ENCODE data around the gene NMRAL1. TPM values are rescaled to one million over a fixed set of nuclear protein-coding genes. Genes with fewer than 3 reads are reported as not detected.

NMRAL1 gene
- total RNA-seq, 1 experiment from 2014 or later = 71.1 TPM

DNA sequence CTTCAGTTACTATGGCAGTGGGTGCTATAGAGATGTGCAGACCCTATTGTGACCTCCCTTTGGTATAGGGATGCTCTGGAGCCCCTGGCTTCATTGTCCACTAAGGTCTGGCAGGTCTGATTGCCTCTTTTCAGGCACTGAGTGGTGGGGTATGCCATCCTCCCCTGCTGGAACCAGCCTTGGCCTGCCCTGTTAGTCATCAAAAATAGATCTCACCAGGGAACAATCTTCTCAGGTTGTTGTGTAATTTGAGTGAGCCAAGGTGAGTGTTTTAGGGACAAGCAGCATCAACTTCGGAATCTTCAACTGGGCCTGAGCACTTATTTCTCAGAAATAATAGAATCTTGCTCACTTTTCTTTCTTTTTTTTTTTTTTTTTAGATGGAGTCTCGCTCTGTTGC is 21.3 kb upstream of the NMRAL1 start:
- Histone ChIP-seq H3K27me3 (replicated peaks; ENCODE audit: control insufficient read depth, insufficient read depth, low read length) (no peaks in the 10 kb centered on the region), H3K4me1 (peaks cover 12% of the 10 kb centered on the region), H3K36me3 (ENCODE audit: control insufficient read depth, insufficient read depth, low read length) (no peaks in the 10 kb centered on the region), H3K9me3 (no peaks in the 10 kb centered on the region), H3K4me3 (ENCODE audit: low read depth, low read length) (no peak overlapping the region)
- POLR2A ChIA-PET = no interaction called here
- Mint-ChIP-seq H3K27ac (ENCODE audit: unreplicated experiment) (no peak overlapping the region), H3K9me3 (ENCODE audit: unreplicated experiment) (no peaks in the 10 kb centered on the region), H3K27me3 (ENCODE audit: insufficient read depth, unreplicated experiment) (no peaks in the 10 kb centered on the region), H3K4me3 (ENCODE audit: unreplicated experiment) (no peak overlapping the region), H3K36me3 (ENCODE audit: insufficient read depth, unreplicated experiment) (peaks cover 6% of the 10 kb centered on the region), H3K4me1 (ENCODE audit: low read depth, unreplicated experiment) (peaks cover 18% of the 10 kb centered on the region)
- intact Hi-C loops (cut with micrococcal nuclease; ENCODE audit: unreplicated experiment) = no loop called here
- TF ChIP-seq, protein P1, sequence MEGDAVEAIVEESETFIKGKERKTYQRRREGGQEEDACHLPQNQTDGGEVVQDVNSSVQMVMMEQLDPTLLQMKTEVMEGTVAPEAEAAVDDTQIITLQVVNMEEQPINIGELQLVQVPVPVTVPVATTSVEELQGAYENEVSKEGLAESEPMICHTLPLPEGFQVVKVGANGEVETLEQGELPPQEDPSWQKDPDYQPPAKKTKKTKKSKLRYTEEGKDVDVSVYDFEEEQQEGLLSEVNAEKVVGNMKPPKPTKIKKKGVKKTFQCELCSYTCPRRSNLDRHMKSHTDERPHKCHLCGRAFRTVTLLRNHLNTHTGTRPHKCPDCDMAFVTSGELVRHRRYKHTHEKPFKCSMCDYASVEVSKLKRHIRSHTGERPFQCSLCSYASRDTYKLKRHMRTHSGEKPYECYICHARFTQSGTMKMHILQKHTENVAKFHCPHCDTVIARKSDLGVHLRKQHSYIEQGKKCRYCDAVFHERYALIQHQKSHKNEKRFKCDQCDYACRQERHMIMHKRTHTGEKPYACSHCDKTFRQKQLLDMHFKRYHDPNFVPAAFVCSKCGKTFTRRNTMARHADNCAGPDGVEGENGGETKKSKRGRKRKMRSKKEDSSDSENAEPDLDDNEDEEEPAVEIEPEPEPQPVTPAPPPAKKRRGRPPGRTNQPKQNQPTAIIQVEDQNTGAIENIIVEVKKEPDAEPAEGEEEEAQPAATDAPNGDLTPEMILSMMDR (IDR thresholded peaks at IDR 0.05; ENCODE audit: insufficient read depth in 1 of 2, low read depth in 1 of 2, low read length in 1 of 2, severe bottlenecking in 1 of 2, unreplicated experiment in 1 of 2) = no peak
- no TSS peak for BruUV-seq (replicated peaks)
- CTCF ChIA-PET = no interaction called here
- no peak for DNase-seq

DNA sequence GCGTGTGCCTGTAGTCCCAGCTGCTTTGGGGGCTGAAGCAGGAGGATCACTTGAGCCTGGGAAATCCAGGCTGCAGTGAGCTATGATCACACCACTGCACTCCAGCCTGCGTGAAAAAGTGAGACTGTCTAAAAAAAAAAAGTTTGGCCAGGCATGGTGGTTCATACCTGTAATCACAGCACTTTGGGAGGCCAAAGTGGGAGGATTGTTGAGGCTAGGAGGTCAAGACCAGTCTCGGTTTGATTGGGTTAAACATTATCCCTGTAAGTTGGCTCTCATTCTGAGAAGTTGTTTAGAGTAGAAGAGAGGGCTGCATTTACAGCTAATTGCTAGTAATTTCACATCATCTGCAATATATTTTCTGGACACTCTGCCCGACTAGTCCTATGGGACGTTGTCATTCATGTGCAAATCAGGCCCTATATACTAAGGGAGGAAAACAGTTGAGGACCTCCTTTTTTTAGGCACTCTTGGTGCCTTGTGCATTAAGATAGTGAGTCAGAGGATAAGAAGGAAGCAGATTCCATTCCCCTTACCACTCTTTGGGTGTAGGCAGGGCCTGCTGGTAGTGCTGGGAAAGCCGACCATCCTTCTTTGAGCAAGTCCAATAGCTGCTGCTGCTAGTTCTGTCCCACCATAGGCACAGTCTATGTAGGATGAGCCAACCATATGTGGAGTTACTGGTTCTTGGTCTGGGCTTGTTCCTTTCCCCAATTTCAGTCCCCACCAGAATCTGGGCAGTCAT is 20.5 kb upstream of the NMRAL1 start:
- Histone ChIP-seq H3K4me3 (ENCODE audit: low read depth, low read length) (no peak overlapping the region), H3K36me3 (ENCODE audit: control insufficient read depth, insufficient read depth, low read length) (no peaks in the 10 kb centered on the region), H3K27me3 (replicated peaks; ENCODE audit: control insufficient read depth, insufficient read depth, low read length) (no peaks in the 10 kb centered on the region), H3K4me1 (peaks cover 3% of the 10 kb centered on the region), H3K9me3 (no peaks in the 10 kb centered on the region)
- ChIA-PET POLR2A (interaction anchor here (0.6 kb wide), 1 partner anchor 1394 kb away, joined by 3 read pairs; no protein-coding TSS in a partner anchor), CTCF (no interaction called here)
- Mint-ChIP-seq H3K27ac (ENCODE audit: unreplicated experiment) (no peak overlapping the region), H3K4me3 (ENCODE audit: unreplicated experiment) (no peak overlapping the region), H3K36me3 (ENCODE audit: insufficient read depth, unreplicated experiment) (peaks cover 6% of the 10 kb centered on the region), H3K27me3 (ENCODE audit: insufficient read depth, unreplicated experiment) (no peaks in the 10 kb centered on the region), H3K9me3 (ENCODE audit: unreplicated experiment) (no peaks in the 10 kb centered on the region), H3K4me1 (ENCODE audit: low read depth, unreplicated experiment) (peaks cover 10% of the 10 kb centered on the region)
- intact Hi-C loops (cut with micrococcal nuclease; ENCODE audit: unreplicated experiment) = no loop called here
- BruUV-seq (replicated peaks) = no TSS peak
- TF ChIP-seq, protein P1 (IDR thresholded peaks at IDR 0.05; ENCODE audit: insufficient read depth in 1 of 2, low read depth in 1 of 2, low read length in 1 of 2, severe bottlenecking in 1 of 2, unreplicated experiment in 1 of 2) = no peak
- DNase-seq = no peak

DNA sequence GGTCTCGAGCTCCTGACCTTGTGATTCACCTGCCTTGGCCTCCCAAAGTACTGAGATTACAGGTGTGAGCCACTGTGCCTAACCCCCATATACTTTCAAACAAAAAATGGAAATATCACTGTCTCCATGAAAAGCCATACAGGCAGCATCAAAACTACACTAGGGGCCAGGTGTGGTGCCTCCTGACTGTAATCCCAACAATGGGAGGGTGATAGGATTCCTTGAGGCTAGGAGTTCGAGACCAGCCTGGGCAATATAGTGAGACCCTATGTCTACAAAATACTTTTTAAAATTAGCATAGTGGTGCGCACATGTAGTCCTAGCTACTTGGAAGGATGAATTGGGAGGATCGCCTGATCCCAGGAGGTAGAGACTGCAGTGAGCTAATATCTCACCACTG is 17.5 kb upstream of the NMRAL1 start:
- TF ChIP-seq, protein P1 (IDR thresholded peaks at IDR 0.05; ENCODE audit: insufficient read depth in 1 of 2, low read depth in 1 of 2, low read length in 1 of 2, severe bottlenecking in 1 of 2, unreplicated experiment in 1 of 2) = no peak
- Histone ChIP-seq H3K36me3 (ENCODE audit: control insufficient read depth, insufficient read depth, low read length) (no peaks in the 10 kb centered on the region), H3K4me3 (ENCODE audit: low read depth, low read length) (no peak overlapping the region), H3K9me3 (no peaks in the 10 kb centered on the region), H3K27me3 (replicated peaks; ENCODE audit: control insufficient read depth, insufficient read depth, low read length) (no peaks in the 10 kb centered on the region), H3K4me1 (peaks cover 9% of the 10 kb centered on the region)
- no peak overlapping the region for H3K4me3 Mint-ChIP-seq (ENCODE audit: unreplicated experiment)
- ChIA-PET CTCF (no interaction called here), POLR2A (interaction anchor here (0.7 kb wide), 1 partner anchor 28 kb away, joined by 3 read pairs; no protein-coding TSS in a partner anchor)
- H3K27me3 Mint-ChIP-seq (ENCODE audit: insufficient read depth, unreplicated experiment) = no peaks in the 10 kb centered on the region
- H3K36me3 Mint-ChIP-seq (ENCODE audit: insufficient read depth, unreplicated experiment) = peaks cover 6% of the 10 kb centered on the region
- no TSS peak for BruUV-seq (replicated peaks)
- intact Hi-C loops (cut with micrococcal nuclease; ENCODE audit: unreplicated experiment) = no loop called here
- no peak overlapping the region for H3K27ac Mint-ChIP-seq (ENCODE audit: unreplicated experiment)
- H3K4me1 Mint-ChIP-seq (ENCODE audit: low read depth, unreplicated experiment) = no peaks in the 10 kb centered on the region
- H3K9me3 Mint-ChIP-seq (ENCODE audit: unreplicated experiment) = no peaks in the 10 kb centered on the region
- no peak for DNase-seq
